Subcutaneous abdominal adipose tissue (tissue), 5 donors: ENCODE data around the gene BBS4.
"Not testable (repeated sequence)": the region's sequence is repeated elsewhere in the genome, so short reads cannot be mapped to it uniquely, and the experiment has no call there.

Experiments
- H3K27ac ChIP-seq: one replicate; pipeline ENCODE4 v1.7.0; 2013; ENCODE audit warnings: low read depth, mild to moderate bottlenecking, inconsistent platforms, low read length, moderate library complexity
- H3K27me3 ChIP-seq, 5 donors: one replicate each; pipeline ENCODE4 v1.7.0; 2013; ENCODE audit warnings: low read length in 5 of 5, inconsistent platforms in 1 of 5; ENCODE audit not compliant: control insufficient read depth in 5 of 5, insufficient read depth in 4 of 5
- H3K36me3 ChIP-seq, 5 donors: one replicate each; pipeline ENCODE4 v1.7.0; 2013; ENCODE audit warnings: low read length in 5 of 5; ENCODE audit not compliant: control insufficient read depth in 5 of 5, insufficient read depth in 5 of 5
- H3K4me1 ChIP-seq, 5 donors: one replicate each; pipeline ENCODE4 v1.7.0; 2013; ENCODE audit warnings: low read length in 5 of 5, mild to moderate bottlenecking in 3 of 5, moderate library complexity in 1 of 5; ENCODE audit not compliant: control insufficient read depth in 5 of 5, insufficient read depth in 5 of 5
- H3K4me3 ChIP-seq, 5 donors: one replicate each; pipeline ENCODE4 v1.7.0; 2013; ENCODE audit warnings: low read length in 5 of 5, low read depth in 1 of 5
- H3K9ac ChIP-seq, 5 donors: one replicate each; pipeline ENCODE4 v1.7.0; 2013; ENCODE audit warnings: low read length in 5 of 5, mild to moderate bottlenecking in 4 of 5, moderate library complexity in 3 of 5
- H3K9me3 ChIP-seq, 5 donors: one replicate each; pipeline ENCODE4 v1.7.0; 2013; ENCODE audit warnings: low read length in 5 of 5; ENCODE audit not compliant: control insufficient read depth in 5 of 5
- donor health status: healthy.
- donor health status: healthy.
- donor health status: healthy.
- donor health status: healthy.
- donor health status: healthy.

Gene BBS4

DNA sequence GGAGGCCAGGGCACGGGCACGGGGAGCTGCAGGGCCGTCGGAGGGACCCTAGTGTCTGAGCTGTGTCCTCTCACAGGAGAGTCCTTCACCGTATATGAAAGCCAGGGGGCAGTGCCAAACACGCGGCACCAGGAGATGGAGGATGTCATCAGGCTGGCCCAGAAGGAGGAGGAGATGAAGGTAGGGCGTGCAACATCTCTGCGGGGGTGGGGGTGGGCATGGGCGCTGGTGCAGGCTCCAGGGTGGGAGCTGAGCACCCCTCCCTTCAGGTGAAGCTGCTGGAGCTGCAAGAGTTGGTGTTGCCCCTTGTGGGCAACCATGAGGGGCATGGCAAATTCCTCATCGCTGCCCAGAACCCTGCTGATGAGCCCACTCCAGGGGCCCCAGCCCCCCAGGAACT, 20.3 kb upstream of the BBS4 start:
- not testable (repeated sequence) for H3K4me3 ChIP-seq, H3K4me1 ChIP-seq, H3K27me3 ChIP-seq, H3K9ac ChIP-seq, H3K36me3 ChIP-seq, H3K27ac ChIP-seq, H3K9me3 ChIP-seq

DNA sequence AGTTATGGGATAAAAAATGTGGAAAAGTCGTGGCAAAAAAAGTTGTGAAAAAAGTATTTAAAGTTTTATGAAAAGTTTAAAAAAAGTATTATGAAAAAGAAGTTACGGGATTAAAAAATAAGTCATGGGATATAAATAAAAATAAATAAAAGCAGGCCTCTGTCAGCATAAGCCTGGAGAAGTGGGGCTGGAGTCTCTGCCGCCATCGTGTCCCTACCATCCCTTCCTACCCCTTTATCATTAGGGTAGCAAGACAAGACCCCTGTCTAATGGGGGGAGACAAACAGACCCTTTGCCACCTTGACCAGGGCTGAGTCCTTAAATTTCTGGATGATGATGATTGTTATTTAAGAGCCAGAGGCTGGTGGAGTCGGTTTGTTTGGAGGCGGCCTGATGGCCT, 16.2 kb upstream of the BBS4 start:
- H3K27me3 ChIP-seq, H3K4me3 ChIP-seq, H3K9ac ChIP-seq, H3K36me3 ChIP-seq, H3K9me3 ChIP-seq, H3K27ac ChIP-seq, H3K4me1 ChIP-seq: not testable (repeated sequence)

- H3K9ac ChIP-seq, H3K27me3 ChIP-seq, H3K4me1 ChIP-seq, H3K9me3 ChIP-seq, H3K27ac ChIP-seq, H3K36me3 ChIP-seq: not testable (repeated sequence)
- peak overlapping the region; percentile 41 to 59 (median 57) for H3K4me3 ChIP-seq
Measured at GRCh38 chr15:72670656-72671352, 15.2 kb upstream of the BBS4 start.

GRCh38 chr15:72671525-72671924, 14.5 kb upstream of the BBS4 start:
- no peak overlapping the region for H3K27ac ChIP-seq
- H3K36me3 ChIP-seq = no peaks in the 10 kb centered on the region
- H3K9me3 ChIP-seq = no peaks in the 10 kb centered on the region
- no peak overlapping the region for H3K9ac ChIP-seq
- H3K4me1 ChIP-seq = peaks cover 0 to 7% (median 6%) of the 10 kb centered on the region in 5 donors
- no peak overlapping the region for H3K4me3 ChIP-seq
- peaks cover 0 to 6% (median 0%) of the 10 kb centered on the region in 5 donors for H3K27me3 ChIP-seq

DNA sequence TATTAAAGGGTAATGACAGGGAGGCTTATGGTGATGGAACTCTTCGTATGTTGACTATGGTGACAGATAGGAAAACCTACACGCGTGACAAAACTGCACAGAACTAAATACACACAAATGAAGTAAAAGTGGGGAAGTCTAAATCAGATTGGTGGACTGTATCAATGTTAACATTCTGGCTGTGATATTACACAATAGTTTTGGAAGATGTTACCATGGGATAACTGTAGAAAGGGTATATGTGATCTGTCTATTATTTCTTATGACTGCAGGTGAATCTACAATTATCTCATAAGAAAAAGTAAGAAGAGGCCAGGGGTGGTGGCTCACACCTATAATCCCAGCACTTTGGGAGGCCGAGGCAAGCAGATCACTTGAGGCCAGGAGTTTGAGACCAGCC, 9.2 kb upstream of the BBS4 start:
- Histone ChIP-seq H3K36me3 (no peaks in the 10 kb centered on the region), H3K4me1 (no peaks in the 10 kb centered on the region), H3K9me3 (no peaks in the 10 kb centered on the region), H3K4me3 (no peak overlapping the region), H3K27ac (no peak overlapping the region), H3K9ac (no peak overlapping the region), H3K27me3 (peaks cover 0 to 18% (median 2%) of the 10 kb centered on the region in 5 donors)

DNA sequence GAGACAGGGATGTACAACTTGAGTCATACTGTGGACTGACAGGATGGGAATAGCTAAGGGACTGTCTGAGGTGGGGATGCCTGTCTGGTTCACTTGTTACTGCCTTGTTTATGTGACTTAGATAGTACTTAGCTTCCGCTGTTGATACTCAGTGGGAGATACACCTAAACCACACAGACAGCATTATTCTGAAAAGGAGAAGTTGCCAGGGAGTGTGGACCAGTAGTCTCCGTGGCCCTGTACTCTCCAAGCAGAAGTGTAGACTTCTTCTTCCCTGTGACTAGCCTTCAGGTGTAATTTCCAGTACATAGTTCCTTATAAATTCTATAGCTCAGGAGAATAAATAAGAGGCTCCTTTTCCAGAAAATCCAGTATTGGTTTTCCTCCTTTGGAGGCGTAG, 5.1 kb upstream of the BBS4 start:
- H3K9ac ChIP-seq = no peak overlapping the region
- no peaks in the 10 kb centered on the region for H3K9me3 ChIP-seq
- peaks cover 0 to 9% (median 8%) of the 10 kb centered on the region in 5 donors for H3K4me1 ChIP-seq
- no peaks in the 10 kb centered on the region for H3K36me3 ChIP-seq
- H3K4me3 ChIP-seq = no peak overlapping the region
- peaks cover 0 to 12% (median 2%) of the 10 kb centered on the region in 5 donors for H3K27me3 ChIP-seq
- H3K27ac ChIP-seq = no peak overlapping the region

GRCh38 chr15:72682772-72683171, 3.2 kb upstream of the BBS4 start:
- no peaks in the 10 kb centered on the region for H3K36me3 ChIP-seq
- H3K9me3 ChIP-seq = no peaks in the 10 kb centered on the region
- no peak overlapping the region for H3K9ac ChIP-seq
- H3K4me1 ChIP-seq = peaks cover 0 to 18% (median 16%) of the 10 kb centered on the region in 5 donors
- peaks cover 0 to 5% (median 0%) of the 10 kb centered on the region in 5 donors for H3K27me3 ChIP-seq
- H3K27ac ChIP-seq = no peak overlapping the region
- H3K4me3 ChIP-seq = no peak overlapping the region

DNA sequence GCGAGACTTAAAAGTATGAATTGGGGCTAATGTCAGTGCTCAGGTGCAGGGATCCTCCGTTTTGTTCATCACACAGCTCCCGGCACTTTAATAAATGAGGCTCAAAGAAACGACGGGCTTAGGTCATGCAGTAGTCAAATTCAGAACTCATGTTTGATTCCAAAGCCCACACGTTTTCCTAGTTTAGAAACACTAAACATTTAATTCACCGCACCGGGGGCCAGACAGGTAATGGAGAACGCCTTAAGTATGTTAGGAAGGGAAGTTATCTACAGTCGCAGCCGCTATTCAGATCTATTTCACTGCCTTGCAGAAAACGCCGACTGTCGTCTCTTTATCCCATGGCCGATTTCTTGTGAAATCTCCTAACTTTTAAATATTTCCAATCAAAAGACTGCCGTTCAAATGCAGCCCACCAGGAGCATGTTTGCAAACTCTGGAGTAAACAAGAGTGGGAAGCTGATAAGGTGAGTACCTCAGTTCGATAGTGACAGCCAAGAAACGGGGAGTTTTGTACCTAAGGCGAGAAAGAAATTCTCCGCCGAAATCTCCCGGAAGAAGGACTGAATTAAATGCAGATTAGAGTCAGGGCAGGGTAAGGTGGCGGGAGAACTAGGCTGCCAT, 594 bp upstream of the BBS4 start:
- H3K27me3 ChIP-seq = peaks cover 0 to 2% (median 0%) of the 10 kb centered on the region in 5 donors
- no peaks in the 10 kb centered on the region for H3K9me3 ChIP-seq
- peak overlapping the region; percentile 77 to 100 (median 96) for H3K4me3 ChIP-seq
- H3K36me3 ChIP-seq = no peaks in the 10 kb centered on the region
- H3K4me1 ChIP-seq = peaks cover 0 to 18% (median 16%) of the 10 kb centered on the region in 5 donors
- H3K9ac ChIP-seq = peak overlapping the region; percentile 79 to 97 (median 96)
- H3K27ac ChIP-seq = peak overlapping the region; percentile 88

- peaks cover 0 to 18% (median 16%) of the 10 kb centered on the region in 5 donors for H3K4me1 ChIP-seq
- no peaks in the 10 kb centered on the region for H3K9me3 ChIP-seq
- no peaks in the 10 kb centered on the region for H3K36me3 ChIP-seq
- H3K4me3 ChIP-seq = no peak overlapping the region
- no peak overlapping the region for H3K27ac ChIP-seq
- no peaks in the 10 kb centered on the region for H3K27me3 ChIP-seq
- no peak overlapping the region for H3K9ac ChIP-seq
Measured at GRCh38 chr15:72688697-72689096, 2.7 kb downstream of the BBS4 start.

- H3K27me3 ChIP-seq = no peaks in the 10 kb centered on the region
- no peak overlapping the region for H3K4me3 ChIP-seq
- no peak overlapping the region for H3K27ac ChIP-seq
- no peaks in the 10 kb centered on the region for H3K9me3 ChIP-seq
- peaks cover 0 to 9% (median 8%) of the 10 kb centered on the region in 5 donors for H3K4me1 ChIP-seq
- H3K9ac ChIP-seq = no peak overlapping the region
- H3K36me3 ChIP-seq = no peaks in the 10 kb centered on the region
Measured at GRCh38 chr15:72690938-72691337, 4.9 kb downstream of the BBS4 start.
